SJSA1 (cell line): ENCODE measurements around the gene BNIPL. TPM values are rescaled to one million over a fixed set of nuclear protein-coding genes. Genes with fewer than 3 reads are reported as not detected.
A peak's percentile ranks its signal among the peaks of the same experiment; 100 is the strongest.

ENCODE experiments used
- DNase-seq, 2 experiments: peaks; one replicate each; pipeline ENCODE4 v3.0.0-alpha.2; 2015 to 2020; ENCODE audit warnings: low spot score in 2 of 2, low read depth in 1 of 2
- H3K27ac ChIP-seq: fragments of 250-450 bp; sonication (Bioruptor Pico); 2 replicates; pipeline ENCODE4 v1.5.1; 2020; ENCODE audit warnings: mild to moderate bottlenecking, moderate library complexity
- H3K27me3 ChIP-seq: fragments of 250-450 bp; sonication (Bioruptor Pico); replicated peaks from 2 replicates; pipeline ENCODE4 v1.5.1; 2020; ENCODE audit warnings: mild to moderate bottlenecking, moderate library complexity
- H3K36me3 ChIP-seq: fragments of 250-450 bp; sonication (Bioruptor Pico); 2 replicates; pipeline ENCODE4 v1.5.1; 2020; ENCODE audit warnings: mild to moderate bottlenecking
- H3K4me1 ChIP-seq: fragments of 250-450 bp; sonication (Bioruptor Pico); replicated peaks from 2 replicates; pipeline ENCODE4 v1.6.1; 2021; ENCODE audit warnings: mild to moderate bottlenecking
- H3K4me3 ChIP-seq: fragments of 250-450 bp; sonication (Bioruptor Pico); 2 replicates; pipeline ENCODE4 v1.5.1; 2020; ENCODE audit warnings: mild to moderate bottlenecking
- H3K9me3 ChIP-seq: fragments of 250-450 bp; sonication (Bioruptor Pico); replicated peaks from 2 replicates; pipeline ENCODE4 v1.5.1; 2020; ENCODE audit warnings: mild to moderate bottlenecking
- total RNA-seq: library from RNA; depleted of rRNA; stranded (reverse); fragments of >200 nt; shearing (Covaris generic); gene quantifications from 2 replicates; pipeline ENCODE4 v1.2.3, GENCODE V29; 2014; rRNA removed

BNIPL gene, protein sequence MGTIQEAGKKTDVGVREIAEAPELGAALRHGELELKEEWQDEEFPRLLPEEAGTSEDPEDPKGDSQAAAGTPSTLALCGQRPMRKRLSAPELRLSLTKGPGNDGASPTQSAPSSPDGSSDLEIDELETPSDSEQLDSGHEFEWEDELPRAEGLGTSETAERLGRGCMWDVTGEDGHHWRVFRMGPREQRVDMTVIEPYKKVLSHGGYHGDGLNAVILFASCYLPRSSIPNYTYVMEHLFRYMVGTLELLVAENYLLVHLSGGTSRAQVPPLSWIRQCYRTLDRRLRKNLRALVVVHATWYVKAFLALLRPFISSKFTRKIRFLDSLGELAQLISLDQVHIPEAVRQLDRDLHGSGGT
- total RNA-seq: 0.42 and 0.75 TPM in 2 replicates

GRCh38 chr1:151036356-151036755, at the start of gene BNIPL:
TSS of gene BNIPL (plus strand) at chr1:151036586. CDS start at chr1:151036726, 140 bp downstream.
- no peak within 1 kb of the TSS for H3K4me3 ChIP-seq
- no peak for DNase-seq
- no peaks in the 10 kb centered on the region for H3K27me3 ChIP-seq
- no peak within 1 kb of the TSS for H3K27ac ChIP-seq
- no peaks in the 10 kb centered on the region for H3K9me3 ChIP-seq
- peaks cover 21% of the 10 kb centered on the region for H3K36me3 ChIP-seq
- no peaks in the 10 kb centered on the region for H3K4me1 ChIP-seq

GRCh38 chr1:150987924-150988323, 48.5 kb upstream of the BNIPL start:
- Histone ChIP-seq H3K4me3 (no peak overlapping the region), H3K27ac (no peak overlapping the region), H3K36me3 (no peaks in the 10 kb centered on the region), H3K9me3 (no peaks in the 10 kb centered on the region), H3K4me1 (no peaks in the 10 kb centered on the region), H3K27me3 (no peaks in the 10 kb centered on the region)
- DNase-seq: no peak

- H3K9me3 ChIP-seq: no peaks in the 10 kb centered on the region
- no peaks in the 10 kb centered on the region; the same call in 1 of the 2 replicates for H3K36me3 ChIP-seq
- H3K27me3 ChIP-seq: no peaks in the 10 kb centered on the region
- H3K4me3 ChIP-seq: no peak overlapping the region
- H3K27ac ChIP-seq: no peak overlapping the region
- no peak for DNase-seq
- H3K4me1 ChIP-seq: no peaks in the 10 kb centered on the region
Measured at GRCh38 chr1:150992626-150993025, 43.8 kb upstream of the BNIPL start.

- Histone ChIP-seq H3K4me3 (no peak overlapping the region), H3K36me3 (no peaks in the 10 kb centered on the region; the same call in 1 of the 2 replicates), H3K27ac (no peak overlapping the region), H3K9me3 (no peaks in the 10 kb centered on the region), H3K4me1 (peaks cover 9% of the 10 kb centered on the region), H3K27me3 (no peaks in the 10 kb centered on the region)
- DNase-seq: no peak
Measured at GRCh38 chr1:150994248-150994647, 42.1 kb upstream of the BNIPL start.

GRCh38 chr1:150995460-150995859, 40.9 kb upstream of the BNIPL start:
- Histone ChIP-seq H3K27me3 (no peaks in the 10 kb centered on the region), H3K36me3 (no peaks in the 10 kb centered on the region; the same call in 1 of the 2 replicates), H3K4me1 (peaks cover 19% of the 10 kb centered on the region), H3K9me3 (no peaks in the 10 kb centered on the region), H3K27ac (no peak overlapping the region), H3K4me3 (no peak overlapping the region)
- no peak for DNase-seq

- DNase-seq: peak in 1 of 2 experiments; percentile 52
- no peaks in the 10 kb centered on the region for H3K9me3 ChIP-seq
- no peak overlapping the region for H3K27ac ChIP-seq
- no peaks in the 10 kb centered on the region for H3K27me3 ChIP-seq
- H3K4me1 ChIP-seq: peaks cover 19% of the 10 kb centered on the region
- H3K4me3 ChIP-seq: no peak overlapping the region
- H3K36me3 ChIP-seq: no peaks in the 10 kb centered on the region; the same call in 1 of the 2 replicates
Measured at GRCh38 chr1:150995896-150996295, 40.5 kb upstream of the BNIPL start.

GRCh38 chr1:150997126-150997872, 39.1 kb upstream of the BNIPL start:
- Histone ChIP-seq H3K9me3 (no peaks in the 10 kb centered on the region), H3K4me1 (peaks cover 19% of the 10 kb centered on the region), H3K27me3 (no peaks in the 10 kb centered on the region), H3K4me3 (no peak overlapping the region), H3K36me3 (no peaks in the 10 kb centered on the region; the same call in 1 of the 2 replicates), H3K27ac (no peak overlapping the region)
- DNase-seq: no peak

DNA sequence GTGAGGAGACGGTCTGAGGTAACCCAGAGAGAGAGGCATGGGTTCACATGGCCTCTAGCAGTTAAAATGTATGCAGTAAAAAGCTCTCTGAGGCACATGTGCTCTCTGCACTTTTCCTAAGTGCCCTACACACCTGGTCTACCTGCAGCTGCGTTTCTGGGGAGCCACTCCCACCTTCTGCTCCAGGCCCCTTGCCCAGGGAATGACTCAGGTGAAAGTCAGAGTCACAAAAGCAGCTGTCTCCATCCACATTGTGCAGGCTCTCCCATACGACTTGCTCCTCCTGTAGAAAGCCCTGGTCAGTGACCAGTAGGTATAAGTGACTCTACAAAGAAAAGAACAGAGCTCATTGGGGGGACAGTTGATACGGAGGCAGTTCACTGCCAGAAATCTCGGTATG, 38.4 kb upstream of the BNIPL start:
- H3K4me3 ChIP-seq: no peak overlapping the region
- no peaks in the 10 kb centered on the region for H3K9me3 ChIP-seq
- H3K36me3 ChIP-seq: no peaks in the 10 kb centered on the region; the same call in 1 of the 2 replicates
- H3K27ac ChIP-seq: no peak overlapping the region
- peaks cover 19% of the 10 kb centered on the region for H3K4me1 ChIP-seq
- no peak for DNase-seq
- no peaks in the 10 kb centered on the region for H3K27me3 ChIP-seq

DNA sequence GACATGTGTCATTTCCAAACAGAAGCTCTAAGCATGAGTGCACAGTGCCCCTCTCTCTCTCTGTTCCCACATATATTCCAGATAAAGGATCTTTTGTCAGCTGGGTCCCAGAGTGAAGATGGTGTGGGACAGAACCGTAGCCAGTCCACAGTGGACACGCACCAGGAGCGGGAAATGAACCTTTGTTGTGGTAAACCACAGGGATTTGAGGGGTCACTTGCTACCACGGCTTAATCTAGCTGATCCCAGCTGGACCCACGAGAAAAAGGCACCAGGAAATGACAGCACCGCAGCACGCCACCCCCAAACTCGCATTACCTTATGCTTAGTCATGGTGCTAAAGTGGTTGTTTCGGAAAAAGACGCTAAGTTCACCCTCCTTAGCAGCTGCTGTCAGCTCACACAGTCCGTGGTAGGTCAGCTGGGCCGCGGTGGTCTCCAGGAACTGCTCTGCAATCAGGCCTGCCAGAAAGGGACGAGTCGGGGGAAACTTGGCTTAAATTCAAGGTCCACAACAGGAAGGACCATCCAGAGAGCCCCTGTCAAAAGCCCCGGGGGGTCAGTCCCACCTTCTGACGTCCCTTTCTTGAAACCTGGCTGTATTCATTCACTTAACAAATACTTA, 37.2 kb upstream of the BNIPL start:
- Histone ChIP-seq H3K27me3 (no peaks in the 10 kb centered on the region), H3K9me3 (no peaks in the 10 kb centered on the region), H3K27ac (peak overlapping the region; percentile 87), H3K36me3 (no peaks in the 10 kb centered on the region; the same call in 1 of the 2 replicates), H3K4me3 (no peak overlapping the region), H3K4me1 (peaks cover 19% of the 10 kb centered on the region)
- DNase-seq: peak; percentile 79 to 82

GRCh38 chr1:150999926-151000325, 36.5 kb upstream of the BNIPL start:
- Histone ChIP-seq H3K4me3 (no peak overlapping the region), H3K9me3 (no peaks in the 10 kb centered on the region), H3K36me3 (no peaks in the 10 kb centered on the region; the same call in 1 of the 2 replicates), H3K27ac (peak overlapping the region; percentile 87), H3K27me3 (no peaks in the 10 kb centered on the region), H3K4me1 (peaks cover 19% of the 10 kb centered on the region)
- no peak for DNase-seq

GRCh38 chr1:151000408-151000807, 36.0 kb upstream of the BNIPL start:
- Histone ChIP-seq H3K36me3 (no peaks in the 10 kb centered on the region; the same call in 1 of the 2 replicates), H3K4me1 (peaks cover 19% of the 10 kb centered on the region), H3K27me3 (no peaks in the 10 kb centered on the region), H3K4me3 (no peak overlapping the region), H3K9me3 (no peaks in the 10 kb centered on the region), H3K27ac (no peak overlapping the region)
- no peak for DNase-seq

- no peak overlapping the region for H3K4me3 ChIP-seq
- no peak for DNase-seq
- H3K4me1 ChIP-seq: peaks cover 30% of the 10 kb centered on the region
- H3K27me3 ChIP-seq: no peaks in the 10 kb centered on the region
- no peaks in the 10 kb centered on the region; the same call in 1 of the 2 replicates for H3K36me3 ChIP-seq
- no peak overlapping the region for H3K27ac ChIP-seq
- no peaks in the 10 kb centered on the region for H3K9me3 ChIP-seq
Measured at GRCh38 chr1:151001602-151002001, 34.8 kb upstream of the BNIPL start.

- DNase-seq: no peak
- H3K4me3 ChIP-seq: no peak overlapping the region
- H3K27ac ChIP-seq: no peak overlapping the region
- H3K4me1 ChIP-seq: peaks cover 35% of the 10 kb centered on the region
- H3K9me3 ChIP-seq: no peaks in the 10 kb centered on the region
- H3K36me3 ChIP-seq: no peaks in the 10 kb centered on the region; the same call in 1 of the 2 replicates
- no peaks in the 10 kb centered on the region for H3K27me3 ChIP-seq
Measured at GRCh38 chr1:151002051-151002450, 34.3 kb upstream of the BNIPL start.
